Fibroblast of pulmonary artery (primary cell): ENCODE data around the gene IL1RAPL1.
A peak's percentile ranks its signal among the peaks of the same experiment; 100 is the strongest.

Source experiments
- DNase-seq: peaks from one replicate; pipeline ENCODE4 v3.0.0-alpha.2; 2010; ENCODE audit warnings: low read depth
- H3K4me3 ChIP-seq: replicated peaks from 2 replicates; pipeline ENCODE4 v1.5.1; 2011; ENCODE audit warnings: low read depth, mild to moderate bottlenecking, control low read depth, low read length, moderate library complexity
- CTCF ChIP-seq: IDR thresholded peaks from 2 replicates; pipeline ENCODE4 v1.5.1; 2011; ENCODE audit warnings: mild to moderate bottlenecking, control low read depth, low read length, inconsistent platforms; ENCODE audit errors: missing control alignments

IL1RAPL1 gene

GRCh38 chrX:29604381-29604780 lies 1017.1 kb downstream of the IL1RAPL1 start:
- no peak for TF ChIP-seq CTCF
- no peak for DNase-seq
- H3K4me3 ChIP-seq = no peak overlapping the region

- peak; percentile 20 for DNase-seq
- no peak overlapping the region for H3K4me3 ChIP-seq
- TF ChIP-seq CTCF = no peak
These were observed 1030.0 kb downstream of the IL1RAPL1 start for GRCh38 chrX:29617276-29617675.

- no peak for DNase-seq
- H3K4me3 ChIP-seq = no peak overlapping the region
These were observed 1030.5 kb downstream of the IL1RAPL1 start for GRCh38 chrX:29617725-29618124.

GRCh38 chrX:29627833-29628232 lies 1040.6 kb downstream of the IL1RAPL1 start:
- no peak for TF ChIP-seq CTCF
- no peak overlapping the region for H3K4me3 ChIP-seq
- peak; percentile 22 for DNase-seq

More at GRCh38 chrX:29617725-29618124, 1030.5 kb downstream of the IL1RAPL1 start:
- peak; percentile 14 for TF ChIP-seq CTCF

- TF ChIP-seq CTCF = no peak
- no peak overlapping the region for H3K4me3 ChIP-seq
- DNase-seq = peak; percentile 14
These were observed 1047.3 kb downstream of the IL1RAPL1 start for GRCh38 chrX:29634516-29634915.

GRCh38 chrX:29636331-29636730 lies 1049.1 kb downstream of the IL1RAPL1 start:
- no peak overlapping the region for H3K4me3 ChIP-seq
- TF ChIP-seq CTCF = no peak
- DNase-seq = no peak

GRCh38 chrX:29640106-29640505 lies 1052.9 kb downstream of the IL1RAPL1 start:
- no peak for TF ChIP-seq CTCF
- no peak for DNase-seq

More at GRCh38 chrX:29640106-29640505, 1052.9 kb downstream of the IL1RAPL1 start:
- no peak overlapping the region for H3K4me3 ChIP-seq
